Naive B cell (primary cell): ENCODE data around the gene VPS36. TPM values are rescaled to one million over a fixed set of nuclear protein-coding genes. Genes with fewer than 3 reads are reported as not detected.
"Not testable (repeated sequence)": the region's sequence is repeated elsewhere in the genome, so short reads cannot be mapped to it uniquely, and the experiment has no call there.

Source experiments
- ATAC-seq, 2 donors: fragments of 150-1000 bp; cut with Tn5 transposase; 2 replicates each; pipeline ENCODE4 v1.10.0; 2021; ENCODE audit warnings: low read depth in 2 of 2, mild to moderate bottlenecking in 2 of 2, moderate library complexity in 2 of 2
- DNase-seq: peaks from one replicate; pipeline ENCODE4 v3.0.0; 2022
- H3K27ac Mint-ChIP-seq, 6 donors: one replicate each; pipeline ENCODE4 v1.8.0; 2020 to 2022; ENCODE audit warnings: mild to moderate bottlenecking in 6 of 6, mixed read lengths in 6 of 6, moderate library complexity in 5 of 6, inconsistent platforms in 2 of 6
- H3K27me3 Mint-ChIP-seq, 3 donors: one replicate each; pipeline ENCODE4 v1.8.0; 2021 to 2022; ENCODE audit warnings: mixed read lengths in 3 of 3, mild to moderate bottlenecking in 1 of 3
- H3K36me3 Mint-ChIP-seq, 2 donors: one replicate each; pipeline ENCODE4 v1.8.0; 2020 to 2022; ENCODE audit warnings: mixed read lengths in 2 of 2, inconsistent platforms in 1 of 2, mild to moderate bottlenecking in 1 of 2
- H3K4me1 Mint-ChIP-seq, 3 donors: one replicate each; pipeline ENCODE4 v1.8.0; 2020 to 2022; ENCODE audit warnings: mixed read lengths in 3 of 3, inconsistent platforms in 1 of 3, mild to moderate bottlenecking in 1 of 3, moderate library complexity in 1 of 3
- H3K4me3 Mint-ChIP-seq, 8 donors: one replicate each; pipeline ENCODE4 v1.8.0; 2020 to 2022; ENCODE audit warnings: mild to moderate bottlenecking in 8 of 8, mixed read lengths in 8 of 8, moderate library complexity in 8 of 8, inconsistent platforms in 2 of 8
- H3K9me3 Mint-ChIP-seq, 7 donors: one replicate each; pipeline ENCODE4 v1.8.0; 2020 to 2022; ENCODE audit warnings: mixed read lengths in 7 of 7, mild to moderate bottlenecking in 5 of 7, inconsistent platforms in 2 of 7, moderate library complexity in 1 of 7
- polyA plus RNA-seq, 6 donors: library from polyadenylated mRNA; unstranded; fragments of 300-500 nt; fragmentation: Illumina TruSeq; gene quantifications; one replicate each; pipeline ENCODE4 v1.2.3, GENCODE V29; 2021; ENCODE audit warnings: low read depth in 6 of 6

VPS36 gene
- polyA plus RNA-seq, 6 donors from 2014 or later = 34.3 to 50.4 (median 44.1) TPM

GRCh38 chr13:52414051-52414450 lies 36.4 kb downstream of the VPS36 start:
- ATAC-seq (no peak), DNase-seq (no peak)
- Mint-ChIP-seq H3K4me3 (no peak overlapping the region), H3K36me3 (peaks cover 10 to 12% of the 10 kb centered on the region in 2 donors), H3K27me3 (no peaks in the 10 kb centered on the region), H3K4me1 (no peaks in the 10 kb centered on the region), H3K9me3 (no peaks in the 10 kb centered on the region), H3K27ac (no peak overlapping the region)

GRCh38 chr13:52412128-52412527 lies 38.3 kb downstream of the VPS36 start:
- Mint-ChIP-seq H3K36me3 (peaks cover 7 to 8% of the 10 kb centered on the region in 2 donors), H3K27ac (peak overlapping the region in 4 of 6 donors; percentile 9 to 86 (median 32))

GRCh38 chr13:52411629-52412028 lies 38.8 kb downstream of the VPS36 start:
- H3K9me3 Mint-ChIP-seq = peaks cover 0 to 4% (median 0%) of the 10 kb centered on the region in 7 donors
- DNase-seq (no peak), ATAC-seq (no peak)
- no peaks in the 10 kb centered on the region for H3K27me3 Mint-ChIP-seq
- no peak overlapping the region for H3K4me3 Mint-ChIP-seq
- peak overlapping the region in 3 of 6 donors; percentile 9 to 86 (median 24) for H3K27ac Mint-ChIP-seq
- peaks cover 7 to 8% of the 10 kb centered on the region in 2 donors for H3K36me3 Mint-ChIP-seq
- H3K4me1 Mint-ChIP-seq = peaks cover 0 to 3% (median 0%) of the 10 kb centered on the region in 3 donors

More at GRCh38 chr13:52412128-52412527, 38.3 kb downstream of the VPS36 start:
- Mint-ChIP-seq H3K4me3 (no peak overlapping the region), H3K4me1 (peaks cover 0 to 3% (median 0%) of the 10 kb centered on the region in 3 donors), H3K27me3 (no peaks in the 10 kb centered on the region), H3K9me3 (no peaks in the 10 kb centered on the region)
- no peak for ATAC-seq
- DNase-seq = no peak

GRCh38 chr13:52408071-52408658 lies 42.3 kb downstream of the VPS36 start:
- Mint-ChIP-seq H3K4me1 (peaks cover 15 to 22% (median 15%) of the 10 kb centered on the region in 3 donors), H3K27me3 (peaks cover 0 to 11% (median 10%) of the 10 kb centered on the region in 3 donors)
- not testable (repeated sequence) for H3K27ac Mint-ChIP-seq, H3K36me3 Mint-ChIP-seq, DNase-seq, ATAC-seq, H3K9me3 Mint-ChIP-seq, H3K4me3 Mint-ChIP-seq

- DNase-seq, H3K9me3 Mint-ChIP-seq, H3K27ac Mint-ChIP-seq, ATAC-seq, H3K36me3 Mint-ChIP-seq: not testable (repeated sequence)
- Mint-ChIP-seq H3K4me1 (peaks cover 15 to 22% (median 16%) of the 10 kb centered on the region in 3 donors), H3K27me3 (peaks cover 0 to 15% (median 11%) of the 10 kb centered on the region in 3 donors), H3K4me3 (peak overlapping the region in 4 of 8 donors; percentile 13 to 72 (median 48))
These were observed 43.0 kb downstream of the VPS36 start for GRCh38 chr13:52407436-52407835.

- Mint-ChIP-seq H3K27ac (peak overlapping the region in 2 of 6 donors; percentile 13 to 40), H3K36me3 (peaks cover 0 to 2% of the 10 kb centered on the region in 2 donors), H3K9me3 (peaks cover 0 to 4% (median 0%) of the 10 kb centered on the region in 7 donors), H3K27me3 (peaks cover 0 to 15% (median 11%) of the 10 kb centered on the region in 3 donors), H3K4me3 (peak overlapping the region in 7 of 8 donors; percentile 35 to 84 (median 68)), H3K4me1 (peaks cover 15 to 22% (median 16%) of the 10 kb centered on the region in 3 donors)
- DNase-seq (no peak), ATAC-seq (no peak)
These were observed 43.8 kb downstream of the VPS36 start for GRCh38 chr13:52406629-52407028.

GRCh38 chr13:52405767-52406494 lies 44.5 kb downstream of the VPS36 start, which contains the start of gene THSD1:
Gene THSD1, minus strand, starts transcription at chr13:52406172. Its CDS starts 3,572 bp downstream, at chr13:52402600.
- DNase-seq (peak; percentile 21), ATAC-seq (peak; percentile 50 to 60)
- H3K27ac Mint-ChIP-seq = peak within 1 kb of the TSS in 4 of 6 donors; percentile 13 to 88 (median 60)
- peaks cover 0 to 15% (median 11%) of the 10 kb centered on the region in 3 donors for H3K27me3 Mint-ChIP-seq
- H3K9me3 Mint-ChIP-seq = peaks cover 0 to 4% (median 0%) of the 10 kb centered on the region in 7 donors
- peak within 1 kb of the TSS; percentile 72 to 92 (median 82) for H3K4me3 Mint-ChIP-seq
- no peaks in the 10 kb centered on the region for H3K36me3 Mint-ChIP-seq
- H3K4me1 Mint-ChIP-seq = peaks cover 15 to 22% (median 16%) of the 10 kb centered on the region in 3 donors

- Mint-ChIP-seq H3K9me3 (peaks cover 0 to 4% (median 0%) of the 10 kb centered on the region in 7 donors), H3K36me3 (no peaks in the 10 kb centered on the region), H3K27ac (peak overlapping the region in 1 of 6 donors; percentile 79), H3K27me3 (peaks cover 0 to 15% (median 11%) of the 10 kb centered on the region in 3 donors), H3K4me3 (peak overlapping the region; percentile 63 to 92 (median 82)), H3K4me1 (peaks cover 15 to 22% (median 16%) of the 10 kb centered on the region in 3 donors)
- ATAC-seq = peak in 1 of 2 donors; percentile 25
- DNase-seq = no peak
These were observed 45.1 kb downstream of the VPS36 start for GRCh38 chr13:52405369-52405766.

- DNase-seq = no peak
- no peak overlapping the region for H3K27ac Mint-ChIP-seq
- H3K4me3 Mint-ChIP-seq = no peak overlapping the region
- H3K4me1 Mint-ChIP-seq = peaks cover 7 to 10% (median 8%) of the 10 kb centered on the region in 3 donors
- peaks cover 0 to 11% of the 10 kb centered on the region in 2 donors for H3K36me3 Mint-ChIP-seq
- peak in 1 of 2 donors; percentile 20 for ATAC-seq
- no peaks in the 10 kb centered on the region for H3K9me3 Mint-ChIP-seq
- peaks cover 9 to 24% (median 15%) of the 10 kb centered on the region in 3 donors for H3K27me3 Mint-ChIP-seq
These were observed 50.7 kb downstream of the VPS36 start for GRCh38 chr13:52399708-52400107.

GRCh38 chr13:52399046-52399445 lies 51.4 kb downstream of the VPS36 start:
- H3K9me3 Mint-ChIP-seq = no peaks in the 10 kb centered on the region

GRCh38 chr13:52395704-52396103 lies 54.7 kb downstream of the VPS36 start:
- H3K4me1 Mint-ChIP-seq = no peaks in the 10 kb centered on the region
- ATAC-seq = no peak
- peaks cover 5 to 18% (median 15%) of the 10 kb centered on the region in 3 donors for H3K27me3 Mint-ChIP-seq
- peak overlapping the region in 1 of 8 donors; percentile 3 for H3K4me3 Mint-ChIP-seq
- peaks cover 0 to 11% of the 10 kb centered on the region in 2 donors for H3K36me3 Mint-ChIP-seq
- no peaks in the 10 kb centered on the region for H3K9me3 Mint-ChIP-seq
- DNase-seq = no peak
- H3K27ac Mint-ChIP-seq = peak overlapping the region in 1 of 6 donors; percentile 63

More at GRCh38 chr13:52399046-52399445, 51.4 kb downstream of the VPS36 start:
- Mint-ChIP-seq H3K27ac (no peak overlapping the region), H3K4me1 (peaks cover 1 to 3% (median 3%) of the 10 kb centered on the region in 3 donors), H3K4me3 (no peak overlapping the region), H3K36me3 (peaks cover 0 to 11% of the 10 kb centered on the region in 2 donors), H3K27me3 (peaks cover 5 to 21% (median 18%) of the 10 kb centered on the region in 3 donors)
- DNase-seq (no peak), ATAC-seq (no peak)

GRCh38 chr13:52394586-52394985 lies 55.8 kb downstream of the VPS36 start:
- ATAC-seq (no peak), DNase-seq (no peak)
- Mint-ChIP-seq H3K4me3 (no peak overlapping the region), H3K36me3 (peaks cover 0 to 11% of the 10 kb centered on the region in 2 donors), H3K27me3 (peaks cover 5 to 18% (median 15%) of the 10 kb centered on the region in 3 donors), H3K27ac (no peak overlapping the region), H3K9me3 (no peaks in the 10 kb centered on the region), H3K4me1 (no peaks in the 10 kb centered on the region)
